ENCODE data around the gene TSPEAR. TPM values are rescaled to one million over a fixed set of nuclear protein-coding genes. Genes with fewer than 3 reads are reported as not detected.
"Not testable (repeated sequence)": the region's sequence is repeated elsewhere in the genome, so short reads cannot be mapped to it uniquely, and the experiment has no call there.

The TSPEAR gene
- polyA plus RNA-seq, 4 donors = 0.09 to 0.53 (median 0.27) TPM; not detected in 1

DNA sequence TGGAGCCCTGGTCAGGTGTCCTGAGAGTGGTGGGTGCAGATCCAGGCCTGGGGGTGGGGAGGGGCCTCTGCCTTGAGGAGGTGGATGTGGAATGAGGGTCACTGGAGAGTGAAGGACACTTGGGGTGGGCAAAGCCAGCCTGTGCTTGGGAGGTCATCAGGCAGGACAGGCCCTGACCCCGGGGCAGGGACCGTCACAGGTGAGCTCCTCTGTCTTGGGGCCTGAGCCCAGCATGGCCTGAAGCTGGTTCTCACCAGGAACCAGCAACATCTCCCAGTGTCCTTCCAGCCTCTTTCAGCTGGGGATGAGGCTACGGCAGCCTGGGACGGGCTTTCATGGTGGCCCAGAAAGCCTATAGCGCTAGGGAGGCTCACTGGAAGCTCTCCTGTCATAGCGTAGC, 159.2 kb downstream of the TSPEAR start:
- no peaks in the 10 kb centered on the region for H3K4me1 ChIP-seq (ENCODE audit: control insufficient read depth in 3 of 3, insufficient read depth in 2 of 3, low read depth in 1 of 3, low read length in 2 of 3)
- no peaks in the 10 kb centered on the region for H3K36me3 ChIP-seq (ENCODE audit: control insufficient read depth in 3 of 3, insufficient read depth in 2 of 3, low read depth in 1 of 3, low read length in 3 of 3)
- WGBS, 3 donors = 90 to 97% (median 95%) methylated on average over 6 of the region's 6 CpGs
- no peak overlapping the region for H3K4me3 ChIP-seq (ENCODE audit: low read depth in 1 of 3, low read length in 3 of 3)
- peaks cover 0 to 3% of the 10 kb centered on the region in 2 donors for H3K9me3 ChIP-seq (ENCODE audit: control insufficient read depth in 2 of 2, insufficient read depth in 1 of 2, low read depth in 1 of 2, low read length in 1 of 2)
- H3K27ac ChIP-seq (ENCODE audit: low read depth in 1 of 3, low read length in 2 of 3) = no peak overlapping the region
- FAIRE-seq (no peak), DNase-seq (no peak)
- H3K27me3 ChIP-seq (ENCODE audit: control insufficient read depth in 3 of 3, insufficient read depth in 3 of 3, low read length in 3 of 3) = peaks cover 0 to 2% (median 1%) of the 10 kb centered on the region in 3 donors

DNA sequence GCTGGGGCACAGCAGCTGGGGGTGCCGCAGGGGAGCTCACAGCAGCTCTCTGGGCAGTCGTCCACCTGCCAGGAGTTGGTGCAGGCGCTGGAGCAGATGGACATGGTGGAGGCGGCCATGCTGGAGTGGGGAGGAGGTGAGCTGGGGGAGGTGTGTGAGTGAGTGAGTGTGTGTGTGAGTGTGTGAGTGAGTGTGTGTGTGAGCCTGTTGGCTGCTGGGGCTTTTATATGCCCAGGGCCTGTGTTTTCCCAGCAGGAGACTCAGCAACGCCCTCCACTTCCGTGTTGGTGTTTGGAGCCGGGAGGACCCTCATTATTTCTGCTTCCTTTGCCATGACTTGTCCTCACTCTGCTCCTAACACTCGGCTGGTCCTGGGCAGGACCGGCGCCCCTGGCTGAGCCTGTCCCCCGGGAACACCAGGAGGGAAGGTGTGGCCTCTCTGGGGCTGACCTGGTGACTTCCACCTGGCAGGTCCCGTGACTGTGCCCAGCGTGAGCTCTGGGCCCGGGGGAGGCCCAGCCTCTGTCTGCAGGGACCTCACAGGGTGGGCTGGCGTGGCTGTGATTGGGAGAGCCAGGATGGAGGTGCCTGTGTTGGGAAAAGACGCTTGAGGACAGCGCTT, 159.9 kb downstream of the TSPEAR start, which contains the start of gene KRTAP10-2:
TSS of gene KRTAP10-2 (minus strand) at position 166 of the 622 bp plus-strand sequence. CDS start at position 119, 47 bp downstream.
- H3K36me3 ChIP-seq (ENCODE audit: control insufficient read depth in 3 of 3, insufficient read depth in 2 of 3, low read depth in 1 of 3, low read length in 3 of 3) = no peaks in the 10 kb centered on the region
- DNase-seq (no peak), FAIRE-seq (no peak)
- peaks cover 0 to 2% (median 0%) of the 10 kb centered on the region in 3 donors for H3K27me3 ChIP-seq (ENCODE audit: control insufficient read depth in 3 of 3, insufficient read depth in 3 of 3, low read length in 3 of 3)
- H3K27ac ChIP-seq (ENCODE audit: low read depth in 1 of 3, low read length in 2 of 3) = no peak within 1 kb of the TSS
- no peak within 1 kb of the TSS for H3K4me3 ChIP-seq (ENCODE audit: low read depth in 1 of 3, low read length in 3 of 3)
- peaks cover 0 to 3% of the 10 kb centered on the region in 2 donors for H3K9me3 ChIP-seq (ENCODE audit: control insufficient read depth in 2 of 2, insufficient read depth in 1 of 2, low read depth in 1 of 2, low read length in 1 of 2)
- WGBS, 3 donors = 44 to 62% (median 48%) methylated on average over 17 of the region's 17 CpGs
- no peaks in the 10 kb centered on the region for H3K4me1 ChIP-seq (ENCODE audit: control insufficient read depth in 3 of 3, insufficient read depth in 2 of 3, low read depth in 1 of 3, low read length in 2 of 3)

DNA sequence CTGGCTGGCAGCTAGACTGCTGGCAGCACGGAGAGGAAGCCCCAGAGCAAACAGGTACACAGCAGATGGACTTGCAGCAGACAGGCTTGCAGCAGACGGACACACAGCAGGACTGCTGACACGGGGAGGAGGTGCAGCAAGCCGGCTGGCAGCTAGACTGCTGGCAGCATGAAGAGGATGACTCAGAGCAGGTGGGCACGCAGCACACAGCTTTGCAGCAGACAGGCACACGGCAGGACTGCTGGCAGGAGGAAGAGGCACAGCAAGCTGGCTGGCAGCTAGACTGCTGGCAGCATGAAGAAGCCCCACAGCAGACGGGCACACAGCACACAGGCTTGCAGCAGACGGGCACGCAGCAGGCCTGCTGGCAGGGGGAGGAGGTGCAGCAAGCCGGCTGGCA, 160.6 kb downstream of the TSPEAR start:
- H3K27me3 ChIP-seq (ENCODE audit: control insufficient read depth in 3 of 3, insufficient read depth in 3 of 3, low read length in 3 of 3) = peaks cover 0 to 2% (median 0%) of the 10 kb centered on the region in 3 donors
- peaks cover 0 to 3% of the 10 kb centered on the region in 2 donors for H3K9me3 ChIP-seq (ENCODE audit: control insufficient read depth in 2 of 2, insufficient read depth in 1 of 2, low read depth in 1 of 2, low read length in 1 of 2)
- no peak for DNase-seq
- FAIRE-seq = no peak
- H3K27ac ChIP-seq (ENCODE audit: low read depth in 1 of 3, low read length in 2 of 3) = no peak overlapping the region
- no peak overlapping the region for H3K4me3 ChIP-seq (ENCODE audit: low read depth in 1 of 3, low read length in 3 of 3)
- no peaks in the 10 kb centered on the region for H3K4me1 ChIP-seq (ENCODE audit: control insufficient read depth in 3 of 3, insufficient read depth in 2 of 3, low read depth in 1 of 3, low read length in 2 of 3)
- no peaks in the 10 kb centered on the region for H3K36me3 ChIP-seq (ENCODE audit: control insufficient read depth in 3 of 3, insufficient read depth in 2 of 3, low read depth in 1 of 3, low read length in 3 of 3)
- 50 to 62% (median 55%) methylated on average over 9 to 10 of the region's 10 CpGs for WGBS, 3 donors

DNA sequence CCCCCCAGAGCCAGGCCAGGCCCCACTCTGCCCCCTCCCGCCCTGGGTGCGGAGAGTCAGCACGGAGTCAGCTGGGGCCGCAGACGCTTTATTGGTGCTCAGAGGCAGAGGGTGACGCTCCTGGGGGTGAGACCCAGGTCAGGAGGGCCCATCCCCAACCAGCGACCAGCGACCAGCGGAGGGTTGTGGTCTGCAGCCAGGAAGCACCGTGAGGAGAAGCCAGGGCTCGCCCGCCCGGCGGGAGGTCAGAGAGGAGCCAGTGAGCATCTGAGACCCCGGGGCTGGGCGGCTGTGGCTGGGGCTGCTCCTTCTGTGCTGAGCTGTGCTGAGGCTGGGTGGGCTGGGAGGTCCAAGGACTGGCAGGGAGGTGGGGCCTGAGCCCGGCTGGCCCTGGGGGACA, 161.1 kb downstream of the TSPEAR start:
- not testable (repeated sequence) for DNase-seq; H3K36me3 ChIP-seq (ENCODE audit: control insufficient read depth in 3 of 3, insufficient read depth in 2 of 3, low read depth in 1 of 3, low read length in 3 of 3); H3K4me3 ChIP-seq (ENCODE audit: low read depth in 1 of 3, low read length in 3 of 3); H3K27ac ChIP-seq (ENCODE audit: low read depth in 1 of 3, low read length in 2 of 3); FAIRE-seq; H3K4me1 ChIP-seq (ENCODE audit: control insufficient read depth in 3 of 3, insufficient read depth in 2 of 3, low read depth in 1 of 3, low read length in 2 of 3); H3K27me3 ChIP-seq (ENCODE audit: control insufficient read depth in 3 of 3, insufficient read depth in 3 of 3, low read length in 3 of 3); H3K9me3 ChIP-seq (ENCODE audit: control insufficient read depth in 2 of 2, insufficient read depth in 1 of 2, low read depth in 1 of 2, low read length in 1 of 2)
- 53 to 60% (median 54%) methylated on average over 16 to 17 of the region's 17 CpGs for WGBS, 3 donors

DNA sequence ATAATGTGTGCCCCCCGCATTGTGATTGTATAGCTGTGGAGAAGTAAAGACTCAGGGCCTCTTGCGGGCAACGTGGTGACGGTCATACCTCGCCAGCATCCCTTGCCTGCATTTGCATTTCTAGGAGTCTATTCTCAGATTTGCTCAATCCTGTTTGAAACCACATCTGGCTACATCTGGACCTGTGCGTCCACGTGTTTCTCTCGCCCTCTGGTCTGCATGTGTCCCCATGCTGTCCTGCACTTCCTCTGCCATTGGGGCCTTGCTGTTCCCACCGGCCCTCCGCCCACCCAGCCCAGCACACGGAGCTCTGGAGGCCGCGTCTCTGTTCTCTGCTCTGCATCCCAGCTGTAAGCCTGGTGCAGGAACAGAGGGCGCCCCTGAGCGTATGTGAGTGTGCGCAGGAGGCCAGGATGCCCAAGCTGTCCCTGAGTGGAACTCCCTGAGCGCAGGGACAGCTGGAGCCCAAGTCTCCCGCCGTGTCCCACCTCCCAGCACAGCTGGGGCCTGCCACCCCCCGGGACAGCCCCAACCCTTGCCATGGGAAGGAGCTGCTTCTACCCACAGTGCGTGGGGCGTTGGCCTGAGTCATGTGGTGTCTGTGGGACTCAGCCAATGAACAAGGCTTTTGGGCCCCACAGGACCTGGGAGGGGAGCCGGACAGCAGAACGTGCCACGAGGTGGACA, 161.7 kb downstream of the TSPEAR start:
- Histone ChIP-seq H3K4me3 (ENCODE audit: low read depth in 1 of 3, low read length in 3 of 3) (no peak overlapping the region), H3K27me3 (ENCODE audit: control insufficient read depth in 3 of 3, insufficient read depth in 3 of 3, low read length in 3 of 3) (peaks cover 0 to 2% (median 0%) of the 10 kb centered on the region in 3 donors), H3K36me3 (ENCODE audit: control insufficient read depth in 3 of 3, insufficient read depth in 2 of 3, low read depth in 1 of 3, low read length in 3 of 3) (no peaks in the 10 kb centered on the region), H3K9me3 (ENCODE audit: control insufficient read depth in 2 of 2, insufficient read depth in 1 of 2, low read depth in 1 of 2, low read length in 1 of 2) (peaks cover 0 to 3% of the 10 kb centered on the region in 2 donors), H3K4me1 (ENCODE audit: control insufficient read depth in 3 of 3, insufficient read depth in 2 of 3, low read depth in 1 of 3, low read length in 2 of 3) (no peaks in the 10 kb centered on the region), H3K27ac (ENCODE audit: low read depth in 1 of 3, low read length in 2 of 3) (no peak overlapping the region)
- no peak for FAIRE-seq
- 71 to 76% (median 72%) methylated on average over 23 to 25 of the region's 25 CpGs for WGBS, 3 donors
- DNase-seq = no peak

DNA sequence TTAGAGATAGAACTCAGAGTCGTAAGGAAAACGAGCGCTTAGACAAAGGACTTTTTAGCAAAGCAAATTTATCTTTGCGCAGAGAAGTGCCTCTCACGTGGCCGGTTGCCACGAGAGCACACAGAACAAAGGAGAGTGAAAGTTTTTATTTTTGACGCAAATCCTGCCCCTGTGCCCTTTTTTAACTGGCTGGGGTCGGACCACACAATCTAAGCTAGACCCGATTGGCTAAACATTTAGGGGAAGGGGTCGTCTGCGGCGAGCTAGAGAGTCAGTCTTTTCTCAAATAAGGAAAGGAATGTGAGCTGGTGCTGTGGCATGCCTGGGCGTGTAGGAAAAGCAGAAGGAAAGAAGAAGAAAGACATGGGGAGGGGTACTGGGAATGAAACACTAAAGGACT, 162.4 kb downstream of the TSPEAR start:
- Histone ChIP-seq H3K36me3 (ENCODE audit: control insufficient read depth in 3 of 3, insufficient read depth in 2 of 3, low read depth in 1 of 3, low read length in 3 of 3) (no peaks in the 10 kb centered on the region), H3K27ac (ENCODE audit: low read depth in 1 of 3, low read length in 2 of 3) (no peak overlapping the region), H3K4me3 (ENCODE audit: low read depth in 1 of 3, low read length in 3 of 3) (no peak overlapping the region), H3K27me3 (ENCODE audit: control insufficient read depth in 3 of 3, insufficient read depth in 3 of 3, low read length in 3 of 3) (peaks cover 0 to 2% (median 0%) of the 10 kb centered on the region in 3 donors), H3K9me3 (ENCODE audit: control insufficient read depth in 2 of 2, insufficient read depth in 1 of 2, low read depth in 1 of 2, low read length in 1 of 2) (peaks cover 0 to 3% of the 10 kb centered on the region in 2 donors), H3K4me1 (ENCODE audit: control insufficient read depth in 3 of 3, insufficient read depth in 2 of 3, low read depth in 1 of 3, low read length in 2 of 3) (no peaks in the 10 kb centered on the region)
- DNase-seq (no peak), FAIRE-seq (no peak)
- WGBS, 3 donors = 38 to 45% (median 40%) methylated on average over 14 of the region's 14 CpGs

DNA sequence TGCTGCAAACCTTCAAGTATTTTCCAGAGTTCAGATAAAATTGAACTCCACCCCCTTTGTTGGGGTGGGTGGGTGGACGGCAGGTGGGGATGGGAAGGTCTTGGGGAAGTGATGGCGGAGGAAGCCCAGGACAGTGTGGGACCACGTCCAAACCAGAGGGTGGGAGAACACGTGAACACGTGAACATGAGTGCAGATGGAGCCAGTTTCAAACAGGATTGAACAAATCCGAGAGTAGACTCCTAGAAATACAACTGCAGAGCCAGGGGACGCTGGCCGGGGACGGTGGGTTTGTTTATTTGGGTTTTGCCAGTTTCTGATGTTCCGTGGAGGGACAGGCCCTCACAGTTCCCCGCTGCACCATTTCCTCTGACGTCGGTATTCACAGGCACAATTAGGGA, 163.0 kb downstream of the TSPEAR start:
- H3K4me1 ChIP-seq (ENCODE audit: control insufficient read depth in 3 of 3, insufficient read depth in 2 of 3, low read depth in 1 of 3, low read length in 2 of 3) = no peaks in the 10 kb centered on the region
- no peaks in the 10 kb centered on the region for H3K36me3 ChIP-seq (ENCODE audit: control insufficient read depth in 3 of 3, insufficient read depth in 2 of 3, low read depth in 1 of 3, low read length in 3 of 3)
- FAIRE-seq (no peak), DNase-seq (no peak)
- 73 to 77% (median 74%) methylated on average over 13 of the region's 13 CpGs for WGBS, 3 donors
- peaks cover 0 to 2% (median 0%) of the 10 kb centered on the region in 3 donors for H3K27me3 ChIP-seq (ENCODE audit: control insufficient read depth in 3 of 3, insufficient read depth in 3 of 3, low read length in 3 of 3)
- H3K27ac ChIP-seq (ENCODE audit: low read depth in 1 of 3, low read length in 2 of 3) = no peak overlapping the region
- no peak overlapping the region for H3K4me3 ChIP-seq (ENCODE audit: low read depth in 1 of 3, low read length in 3 of 3)
- H3K9me3 ChIP-seq (ENCODE audit: control insufficient read depth in 2 of 2, insufficient read depth in 1 of 2, low read depth in 1 of 2, low read length in 1 of 2) = peaks cover 0 to 3% of the 10 kb centered on the region in 2 donors

DNA sequence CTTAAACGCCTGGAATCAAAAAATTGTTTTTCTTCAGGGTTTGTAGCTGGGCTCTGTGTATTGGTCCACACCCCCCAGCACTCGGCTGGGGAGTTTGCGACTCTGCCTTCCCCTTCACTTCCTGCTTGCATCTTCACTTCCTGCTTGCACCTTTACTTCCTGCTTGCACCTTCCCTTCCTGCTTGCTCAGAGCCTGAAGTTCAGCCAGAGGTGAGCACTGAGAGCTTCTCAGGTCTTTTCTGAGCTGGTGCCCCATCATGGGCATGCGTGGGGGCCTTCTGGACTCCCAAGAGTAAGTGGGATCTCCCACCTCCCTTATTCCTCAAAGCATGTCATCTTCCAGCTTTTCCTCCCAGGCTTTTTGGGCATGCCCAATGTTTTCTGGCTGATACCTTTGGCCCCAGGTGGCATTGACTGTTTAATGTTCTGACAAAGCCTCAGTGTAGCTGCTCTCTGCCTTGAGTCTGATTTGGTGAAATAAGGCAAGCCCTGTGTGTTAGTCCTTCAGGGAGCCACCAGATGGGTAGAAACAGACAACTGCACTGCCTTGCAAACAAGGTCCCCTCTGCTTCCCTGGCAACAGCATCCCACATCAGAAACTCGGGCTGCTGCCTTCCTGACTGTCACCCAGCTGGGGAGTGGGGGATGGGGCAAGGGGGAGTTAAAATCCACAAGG, 163.6 kb downstream of the TSPEAR start:
- H3K4me3 ChIP-seq (ENCODE audit: low read depth in 1 of 3, low read length in 3 of 3) = no peak overlapping the region
- H3K9me3 ChIP-seq (ENCODE audit: control insufficient read depth in 2 of 2, insufficient read depth in 1 of 2, low read depth in 1 of 2, low read length in 1 of 2) = peaks cover 0 to 3% of the 10 kb centered on the region in 2 donors
- WGBS, 3 donors = 46 to 55% (median 48%) methylated on average over 5 of the region's 5 CpGs
- DNase-seq (peak in 1 of 2 donors; percentile 30), FAIRE-seq (no peak)
- peaks cover 0 to 2% (median 0%) of the 10 kb centered on the region in 3 donors for H3K27me3 ChIP-seq (ENCODE audit: control insufficient read depth in 3 of 3, insufficient read depth in 3 of 3, low read length in 3 of 3)
- H3K27ac ChIP-seq (ENCODE audit: low read depth in 1 of 3, low read length in 2 of 3) = peak overlapping the region in 1 of 3 donors; percentile 27
- H3K4me1 ChIP-seq (ENCODE audit: control insufficient read depth in 3 of 3, insufficient read depth in 2 of 3, low read depth in 1 of 3, low read length in 2 of 3) = no peaks in the 10 kb centered on the region
- no peaks in the 10 kb centered on the region for H3K36me3 ChIP-seq (ENCODE audit: control insufficient read depth in 3 of 3, insufficient read depth in 2 of 3, low read depth in 1 of 3, low read length in 3 of 3)
